Vagina (tissue), 2 donors: ENCODE results near the gene ZIC1.

Experiments
- CTCF ChIP-seq, 3 experiments: fragments of 450-650 bp in 2 of 3; fragments of 200-600 bp in 1 of 3; sonication (generic) in 1 of 3; IDR thresholded peaks; one replicate each; pipeline ENCODE4 v1.5.1; 2017 to 2019; ENCODE audit warnings: antibody characterized with exemption in 3 of 3, mild to moderate bottlenecking in 2 of 3, moderate library complexity in 2 of 3
- POLR2A ChIP-seq, 2 donors: fragments of 450-650 bp; IDR thresholded peaks; one replicate each; pipeline ENCODE4 v1.6.1; 2017; ENCODE audit warnings: antibody characterized with exemption in 2 of 2, mild to moderate bottlenecking in 2 of 2, moderate library complexity in 2 of 2
- POLR2AphosphoS5 ChIP-seq, 2 donors: sonication (generic); formaldehyde crosslinking; IDR thresholded peaks; one replicate each; pipeline ENCODE4 v1.9.0; 2017; ENCODE audit warnings: antibody characterized with exemption in 2 of 2, mild to moderate bottlenecking in 2 of 2, low read depth in 1 of 2; ENCODE audit not compliant: insufficient read depth in 1 of 2

- TF ChIP-seq CTCF (IDR thresholded peaks at IDR 0.05) (no peak), POLR2A (IDR thresholded peaks at IDR 0.05) (no peak), POLR2AphosphoS5 (IDR thresholded peaks at IDR 0.05; ENCODE audit: insufficient read depth in 1 of 2, low read depth in 1 of 2) (no peak)
These were observed 5.7 kb upstream of the ZIC1 start for GRCh38 chr3:147403511-147403910.
